GM23248 (cell line): Measurements from ENCODE around the gene SSTR5.

Source experiments
- EZH2 ChIP-seq: fragments of 200-600 bp; sonication (generic); IDR thresholded peaks from 2 replicates; pipeline ENCODE4 v1.6.1; 2018; ENCODE audit warnings: antibody characterized with exemption, mild to moderate bottlenecking; ENCODE audit not compliant: insufficient read depth, poor library complexity, severe bottlenecking
- EZH2phosphoT487 ChIP-seq: fragments of 200-600 bp; sonication (generic); IDR thresholded peaks from 2 replicates; pipeline ENCODE4 v1.6.1; 2018; ENCODE audit warnings: antibody characterized with exemption, moderate library complexity, mild to moderate bottlenecking, low read depth; ENCODE audit not compliant: insufficient read depth

DNA sequence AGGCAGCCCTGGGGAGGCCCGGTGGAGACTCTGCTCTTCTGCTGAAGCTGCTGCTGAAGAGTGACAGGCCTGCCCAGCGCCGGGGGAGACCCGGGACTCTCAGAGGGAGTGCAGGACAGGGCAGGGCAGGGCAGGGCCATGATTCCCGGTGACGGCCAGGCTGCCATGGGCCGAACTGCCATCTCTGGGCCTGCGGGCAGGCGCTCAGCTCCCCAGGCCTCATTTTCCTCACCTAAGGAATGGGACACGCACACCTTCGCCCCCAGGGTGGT lies 22.6 kb upstream of the SSTR5 start:
- TF ChIP-seq EZH2phosphoT487 (no peak), EZH2 (no peak)
